ENCODE data around the gene CDK15. TPM values are rescaled to one million over a fixed set of nuclear protein-coding genes. Genes with fewer than 3 reads are reported as not detected.
A peak's percentile ranks its signal among the peaks of the same experiment; 100 is the strongest.

The CDK15 gene
- total and polyA plus RNA-seq, 2 experiments from 2014 or later: 0.27 TPM; not detected in 1

- H3K27me3 ChIP-seq (ENCODE audit: insufficient read depth): no peaks in the 10 kb centered on the region
- H3K9me2 ChIP-seq (ENCODE audit: insufficient read depth): peaks cover 10% of the 10 kb centered on the region; the same call in 1 of the 2 replicates
- Mint-ChIP-seq H3K36me3 (ENCODE audit: low read depth) (no peaks in the 10 kb centered on the region), H3K4me1 (peaks cover 39% of the 10 kb centered on the region), H3K9me3 (no peaks in the 10 kb centered on the region; the same call in 2 of the 3 replicates), H3K27ac (no peak overlapping the region), H3K27me3 (ENCODE audit: insufficient read depth, low read depth, poor library complexity) (peaks cover 8% of the 10 kb centered on the region), H3K4me3 (no peak overlapping the region)
- H3F3A ChIP-seq (replicated peaks; ENCODE audit: low read depth): peaks cover 5% of the 10 kb centered on the region
- H3K27ac ChIP-seq (ENCODE audit: low read depth): no peak overlapping the region
- no peak overlapping the region for H3K4me3 ChIP-seq
- peak; percentile 24; the same call in 2 of the 3 replicates for ATAC-seq
- peak overlapping the region; percentile 3; the same call in 1 of the 2 replicates for H2AFZ ChIP-seq
- DNase-seq (ENCODE audit: low spot score): no peak
- peaks cover 35% of the 10 kb centered on the region for H3K4me1 ChIP-seq (ENCODE audit: insufficient read depth)
- TF ChIP-seq JUNB (IDR thresholded peaks at IDR 0.05; ENCODE audit: unreplicated experiment) (no peak), NANOG (IDR thresholded peaks at IDR 0.05; ENCODE audit: borderline replicate concordance) (no peak), ZNF114 (CRISPR knock-in tag; IDR thresholded peaks at IDR 0.05) (no peak), ZNF331 (CRISPR knock-in tag; IDR thresholded peaks at IDR 0.05; ENCODE audit: low read depth) (no peak), CTCF (conservative IDR thresholded peaks at IDR 0.05; ENCODE audit: low read depth in 2 of 2) (no peak), POLR2AphosphoS5 (IDR thresholded peaks at IDR 0.05; ENCODE audit: low read depth) (no peak), ZNF462 (CRISPR knock-in tag; IDR thresholded peaks at IDR 0.05) (no peak), EZH2phosphoT487 (IDR thresholded peaks at IDR 0.05; ENCODE audit: unreplicated experiment) (no peak), ETS1 (IDR thresholded peaks at IDR 0.05) (no peak), EZH2 (IDR thresholded peaks at IDR 0.05; ENCODE audit: low read depth, unreplicated experiment) (no peak), STAT1 (IDR thresholded peaks at IDR 0.05; ENCODE audit: unreplicated experiment) (no peak), REST (IDR thresholded peaks at IDR 0.05; ENCODE audit: unreplicated experiment) (no peak), CREB1 (CRISPR knock-in tag; IDR thresholded peaks at IDR 0.05; ENCODE audit: low read depth) (no peak)
- peak overlapping the region; percentile 5; the same call in 1 of the 2 replicates for H3K4me2 ChIP-seq
- no peaks in the 10 kb centered on the region for H4K20me1 ChIP-seq (replicated peaks; ENCODE audit: insufficient read depth)
- no peaks in the 10 kb centered on the region for H3K79me2 ChIP-seq (replicated peaks; ENCODE audit: insufficient read depth)
- H3K36me3 ChIP-seq (ENCODE audit: insufficient read depth): no peaks in the 10 kb centered on the region
Measured at GRCh38 chr2:201911372-201911771, 105.0 kb downstream of the CDK15 start.
